ENCODE measurements around the gene NR6A1.

Gene NR6A1

DNA sequence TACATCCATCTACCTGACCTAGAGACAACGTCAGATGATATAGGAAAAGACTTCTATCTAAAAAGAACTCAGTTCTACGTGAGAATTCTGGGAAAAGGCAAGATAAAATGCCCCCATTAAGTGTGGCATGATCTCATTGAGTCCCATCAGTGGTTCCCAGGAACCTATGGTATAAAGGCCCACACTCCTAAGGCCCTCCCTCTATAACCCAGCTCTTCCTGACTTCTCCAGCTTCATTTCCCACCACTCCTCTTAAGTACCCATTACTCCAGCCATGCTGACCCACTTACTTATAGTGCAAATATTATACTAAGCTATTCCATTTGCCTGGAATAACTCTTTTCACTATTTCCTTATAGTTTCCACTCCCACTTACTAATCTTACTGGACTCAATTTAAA lies 168.5 kb downstream of the NR6A1 start:
- no peak for DNase-seq

DNA sequence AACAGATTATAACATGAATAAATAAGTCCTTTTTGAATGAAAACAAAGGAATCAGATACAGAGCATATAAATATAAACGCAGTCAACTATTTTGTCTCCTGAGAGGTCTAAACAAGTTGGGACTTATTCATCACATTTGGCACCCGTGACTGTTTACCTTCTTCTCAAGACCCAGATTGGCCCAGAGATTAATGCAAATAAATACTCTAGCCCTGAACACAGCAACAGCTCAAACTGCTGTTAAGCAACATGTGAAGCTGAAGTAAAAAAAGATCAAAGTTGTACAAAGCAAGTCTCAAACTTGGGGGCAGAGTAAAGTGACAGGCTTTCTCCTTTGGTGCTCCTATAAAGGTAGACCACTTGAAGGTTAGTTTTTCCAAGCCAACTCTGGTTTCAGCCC lies 168.9 kb downstream of the NR6A1 start:
- no peak for DNase-seq

GRCh38 chr9:124600407-124600806 lies 170.7 kb downstream of the NR6A1 start:
- DNase-seq = no peak

DNA sequence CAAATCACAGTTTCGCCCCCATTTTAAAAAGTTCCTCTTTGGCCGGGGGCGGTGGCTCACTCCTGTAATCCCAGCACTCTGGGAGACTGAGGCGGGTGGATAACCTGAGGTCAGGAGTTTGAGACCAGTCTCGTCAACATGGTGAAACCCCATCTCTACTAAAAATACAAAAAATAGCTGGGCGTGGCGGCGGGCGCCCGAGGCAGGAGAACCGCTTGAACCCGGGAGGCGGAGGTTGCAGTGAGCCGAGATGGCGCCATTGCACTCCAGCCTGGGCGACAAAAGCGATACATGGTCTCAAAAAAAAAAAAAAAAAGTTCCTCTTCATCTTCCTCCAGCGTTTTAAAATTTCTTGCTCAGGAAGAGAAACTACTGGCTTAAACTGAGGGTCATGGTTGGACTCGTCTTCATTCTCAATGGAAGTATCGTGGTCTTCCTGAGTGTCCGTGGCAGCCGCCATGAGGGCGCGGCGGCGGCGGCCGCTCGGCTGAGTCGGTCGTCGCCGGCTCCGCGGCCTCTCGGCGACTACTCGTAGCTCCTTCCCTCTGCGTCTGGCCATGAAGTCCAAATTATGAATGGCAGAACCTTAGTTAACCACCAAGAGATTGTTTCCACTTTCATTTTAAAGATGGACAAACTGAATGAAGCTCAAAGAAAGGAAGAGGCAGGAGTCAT lies 171.9 kb downstream of the NR6A1 start:
- DNase-seq = no peak

- DNase-seq = no peak
Measured at GRCh38 chr9:124598048-124598447, 173.1 kb downstream of the NR6A1 start.

GRCh38 chr9:124596172-124596839 lies 174.8 kb downstream of the NR6A1 start:
- DNase-seq = no peak

DNA sequence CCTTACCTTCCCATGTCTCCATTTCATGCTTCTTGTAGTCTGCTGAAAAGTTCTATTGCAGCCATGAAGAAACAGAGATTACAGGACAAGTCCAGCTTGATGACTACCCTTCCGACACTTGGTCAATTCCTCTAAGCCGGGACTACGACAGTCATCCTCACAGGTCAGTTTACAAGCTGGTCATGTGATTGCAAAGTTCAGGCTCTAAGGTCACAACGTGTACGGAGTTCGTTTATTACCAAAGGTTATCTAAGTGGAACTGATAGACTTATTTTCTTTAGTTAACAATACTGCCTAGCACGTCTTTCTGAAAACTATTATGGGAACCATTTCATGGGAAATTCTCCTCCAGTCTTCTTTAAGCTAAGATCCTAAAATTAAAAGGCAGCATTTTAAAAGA lies 175.4 kb downstream of the NR6A1 start:
- no peak for DNase-seq

GRCh38 chr9:124594673-124595072 lies 176.4 kb downstream of the NR6A1 start:
- DNase-seq = no peak

DNA sequence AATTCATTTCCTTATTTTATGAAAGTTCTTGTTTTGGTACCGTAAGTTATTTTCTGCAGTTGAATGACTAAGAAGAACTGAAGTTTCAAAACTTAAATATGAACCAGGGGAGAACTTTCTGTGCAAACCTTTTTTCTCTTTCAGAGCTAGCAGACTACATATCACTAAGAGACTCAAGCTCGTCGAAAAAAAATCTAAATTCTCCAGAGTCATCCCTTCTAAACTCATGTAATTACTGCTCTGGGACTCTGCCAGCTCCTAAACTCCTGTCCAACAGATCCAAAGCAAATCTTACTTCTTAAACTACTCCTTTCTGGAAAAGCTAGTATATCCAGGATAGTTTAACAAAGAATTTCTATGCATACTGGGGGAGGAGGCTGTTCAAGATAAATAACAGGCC lies 176.9 kb downstream of the NR6A1 start:
- DNase-seq = no peak

- no peak for DNase-seq
Measured at GRCh38 chr9:124593651-124594058, 177.5 kb downstream of the NR6A1 start.

GRCh38 chr9:124593200-124593599 lies 177.9 kb downstream of the NR6A1 start:
- no peak for DNase-seq

- no peak for DNase-seq
Measured at GRCh38 chr9:124590889-124591641, 180.0 kb downstream of the NR6A1 start.

DNA sequence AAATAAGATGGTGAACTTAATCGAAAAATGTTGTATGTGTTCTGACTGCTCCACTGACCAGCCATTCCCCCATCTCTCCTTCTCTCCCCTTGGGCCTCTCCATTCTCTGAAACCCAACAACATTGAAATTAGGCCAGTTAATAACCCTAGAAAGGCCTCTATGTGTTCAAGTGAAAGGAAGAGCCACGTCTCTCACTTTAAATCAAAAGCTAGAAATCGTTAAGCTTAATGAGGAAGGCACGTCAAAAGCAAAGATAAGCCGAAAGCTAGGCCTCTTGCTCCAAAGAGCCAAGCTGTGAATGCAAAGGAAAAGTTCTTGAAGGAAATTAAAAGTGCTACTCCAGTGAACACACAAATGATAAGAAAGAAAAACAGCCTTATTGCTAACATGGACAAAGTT lies 186.5 kb downstream of the NR6A1 start:
- DNase-seq = no peak

DNA sequence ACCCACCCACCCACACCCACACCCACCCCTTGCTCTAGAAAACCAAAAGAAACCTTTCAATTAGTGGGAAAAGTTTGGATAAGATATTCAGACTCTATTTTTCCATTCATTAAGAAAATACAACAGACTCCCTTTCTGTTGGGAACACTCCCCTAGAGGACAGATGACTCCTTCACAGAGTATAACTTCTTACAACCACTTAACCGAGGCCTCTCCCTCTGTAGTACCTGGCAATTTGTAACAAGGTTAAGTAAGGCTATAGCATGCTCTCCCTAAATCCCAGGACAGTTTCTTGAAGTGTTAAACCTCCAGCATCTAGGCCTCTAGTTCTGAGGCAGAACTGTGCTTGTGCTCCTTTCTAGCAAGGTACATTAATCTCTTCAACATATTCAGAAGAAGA lies 188.0 kb downstream of the NR6A1 start:
- no peak for DNase-seq

DNA sequence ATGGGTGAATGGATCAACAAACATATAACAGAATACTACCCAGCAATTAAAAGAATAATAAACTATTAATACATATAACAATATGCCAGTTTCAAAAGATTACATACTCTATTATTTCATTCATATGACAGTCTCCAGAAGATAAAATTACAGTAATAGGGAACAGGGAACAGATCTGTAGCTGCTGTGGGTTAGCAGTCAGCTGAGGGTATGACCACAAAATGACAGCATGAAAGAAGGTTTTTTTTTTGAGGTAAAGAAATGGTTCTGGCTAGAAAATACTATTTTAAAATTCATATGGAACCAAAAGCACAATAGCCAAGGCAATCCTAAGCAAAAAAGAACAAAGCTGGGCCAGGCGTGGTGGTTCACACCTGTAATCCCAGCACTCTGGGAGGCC lies 190.9 kb downstream of the NR6A1 start:
- no peak for DNase-seq

- DNase-seq = no peak
Measured at GRCh38 chr9:124576751-124577150, 194.4 kb downstream of the NR6A1 start.

DNA sequence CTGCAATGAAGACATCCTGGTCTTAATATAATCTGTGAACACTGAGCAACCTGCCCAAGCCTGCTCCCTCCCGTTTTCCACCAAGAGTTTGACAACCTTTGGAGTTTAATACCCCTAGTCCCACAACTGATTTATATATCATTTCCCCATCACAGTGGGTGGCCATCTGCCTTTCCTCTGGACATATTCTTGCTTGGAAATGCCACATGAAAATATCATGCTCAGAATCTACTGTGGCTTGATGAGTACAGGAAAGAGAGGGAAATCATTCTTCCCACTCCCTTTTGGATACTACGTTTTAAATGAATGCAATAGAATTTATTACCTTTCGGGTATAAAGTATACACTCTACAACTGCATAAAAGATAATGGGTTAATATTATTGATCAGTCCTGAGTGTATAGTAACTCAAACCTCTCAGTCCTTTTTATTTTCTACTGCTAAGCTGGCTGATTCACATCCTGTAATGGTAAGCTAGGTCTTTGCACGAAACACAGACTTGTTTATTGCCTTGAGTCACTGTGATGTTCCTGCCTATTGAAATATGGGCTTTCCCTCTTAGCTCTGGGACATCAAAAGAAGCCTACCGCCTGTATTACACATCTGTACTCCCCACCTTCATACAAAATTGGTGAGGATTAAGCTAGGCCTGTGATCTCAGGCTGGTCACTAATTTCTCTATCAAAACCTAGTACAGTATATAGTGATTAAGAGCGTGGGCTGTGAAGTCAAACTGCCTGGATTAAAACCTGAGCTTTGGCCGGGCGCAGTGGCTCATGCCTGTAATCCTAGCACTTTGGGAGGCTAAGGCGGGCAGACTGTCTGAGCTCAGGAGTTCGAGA lies 196.4 kb downstream of the NR6A1 start:
- DNase-seq = no peak

DNA sequence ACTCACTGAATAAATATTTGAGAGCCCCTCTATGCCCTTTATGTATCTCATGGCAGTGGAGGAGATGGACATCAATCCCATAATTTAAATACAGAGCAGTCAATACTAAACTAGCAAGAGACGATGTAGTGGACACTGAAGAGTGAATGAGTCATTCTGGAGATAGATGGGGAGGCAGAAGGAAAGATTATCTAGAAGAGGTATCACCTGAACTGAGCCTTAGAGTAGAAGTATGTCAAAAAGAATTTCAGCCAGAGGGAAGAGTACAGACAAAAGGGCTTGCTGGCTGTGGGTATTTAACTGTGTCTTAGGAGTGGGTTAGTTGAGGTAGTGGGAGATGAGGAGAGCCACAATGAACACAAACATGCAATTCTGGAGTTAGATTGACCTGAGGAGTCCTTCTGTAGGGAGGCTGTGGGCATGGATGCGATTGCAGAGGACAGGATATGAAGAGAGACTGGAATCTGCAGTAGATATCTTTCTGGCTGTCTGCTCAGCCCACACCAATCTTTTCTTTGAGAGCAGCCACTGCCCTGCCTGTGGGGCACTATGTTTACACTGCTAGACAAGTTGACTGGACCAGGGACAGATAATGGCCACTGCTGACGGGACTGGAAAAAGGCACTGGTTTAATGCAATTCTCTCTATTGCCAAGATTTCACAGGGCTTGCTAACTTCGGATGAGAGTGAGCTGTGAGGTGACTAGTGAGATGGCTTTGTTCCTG lies 200.0 kb downstream of the NR6A1 start:
- no peak for DNase-seq

GRCh38 chr9:124569942-124570341 lies 201.2 kb downstream of the NR6A1 start:
- no peak for DNase-seq

DNA sequence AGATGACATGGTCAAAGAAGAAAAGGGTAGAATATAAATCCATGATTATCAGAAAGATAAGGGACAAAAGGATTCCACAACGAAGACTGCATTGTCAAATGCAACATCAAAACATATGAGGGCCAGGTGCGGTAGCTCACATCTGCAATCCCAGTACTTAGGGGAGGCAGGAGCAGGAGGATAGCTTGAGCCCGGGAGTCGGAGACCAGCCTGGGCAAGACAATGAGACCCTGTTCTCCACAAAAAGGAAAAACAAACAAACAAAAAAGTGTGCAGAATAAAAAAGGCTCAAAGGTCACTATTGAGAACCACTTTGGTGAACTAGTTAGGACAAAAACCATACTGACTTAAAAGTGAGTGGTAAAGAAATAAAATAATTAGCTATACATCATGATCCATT lies 203.7 kb downstream of the NR6A1 start:
- no peak for DNase-seq

DNA sequence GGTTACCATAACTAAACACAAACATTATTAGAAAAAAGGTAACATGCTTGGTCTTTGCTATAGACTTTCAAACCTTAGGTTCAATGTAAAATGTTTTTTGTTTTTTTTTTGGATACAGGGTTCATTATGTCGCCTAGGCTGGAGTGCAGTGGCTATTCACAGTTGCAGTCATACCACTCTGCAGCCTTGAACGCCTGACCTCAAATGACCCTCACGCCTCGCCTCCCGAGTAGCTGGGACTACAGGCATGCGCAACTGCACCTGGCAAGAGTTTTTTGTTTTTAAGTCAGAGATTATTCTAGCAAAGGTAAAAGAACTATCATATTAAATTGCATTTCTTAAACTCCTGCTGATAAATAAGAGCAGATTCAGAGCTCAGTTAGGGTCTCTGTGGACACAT lies 208.8 kb downstream of the NR6A1 start:
- no peak for DNase-seq

DNA sequence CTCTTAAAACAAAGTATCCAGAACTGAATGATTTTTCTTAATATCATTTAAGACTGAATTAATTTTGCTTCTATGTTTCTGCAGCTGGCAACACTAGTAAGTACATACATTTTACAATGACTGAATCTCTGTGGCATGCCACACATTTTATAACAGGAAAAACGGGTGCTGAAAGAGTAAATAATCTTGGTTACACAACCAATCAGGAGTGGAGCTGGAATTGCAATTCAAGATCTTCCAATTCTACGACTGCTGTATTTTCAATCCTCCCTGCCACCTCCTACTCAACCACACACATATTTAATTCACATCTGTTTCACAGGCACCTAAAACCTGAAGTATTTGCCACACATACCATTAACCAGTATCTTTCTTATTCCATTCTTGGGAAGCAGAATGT lies 211.2 kb downstream of the NR6A1 start:
- no peak for DNase-seq

All from stimulated activated CD4-positive, alpha-beta T cell treated with anti-CD3 and anti-CD28 coated beads, Interleukin-2, amount 100 ng/mL, for 24 hours (primary cell).